HG03064 (cell line): ENCODE data around the gene SERGEF.

Source experiments
- ATAC-seq: cut with Tn5 transposase; IDR thresholded peaks from one replicate; pipeline ENCODE4 v1.9.1; 2021; ENCODE audit warnings: low read depth; ENCODE audit not compliant: unreplicated experiment

SERGEF gene

GRCh38 chr11:17775035-17775348, 237.9 kb downstream of the SERGEF start:
- ATAC-seq, result no peak

DNA sequence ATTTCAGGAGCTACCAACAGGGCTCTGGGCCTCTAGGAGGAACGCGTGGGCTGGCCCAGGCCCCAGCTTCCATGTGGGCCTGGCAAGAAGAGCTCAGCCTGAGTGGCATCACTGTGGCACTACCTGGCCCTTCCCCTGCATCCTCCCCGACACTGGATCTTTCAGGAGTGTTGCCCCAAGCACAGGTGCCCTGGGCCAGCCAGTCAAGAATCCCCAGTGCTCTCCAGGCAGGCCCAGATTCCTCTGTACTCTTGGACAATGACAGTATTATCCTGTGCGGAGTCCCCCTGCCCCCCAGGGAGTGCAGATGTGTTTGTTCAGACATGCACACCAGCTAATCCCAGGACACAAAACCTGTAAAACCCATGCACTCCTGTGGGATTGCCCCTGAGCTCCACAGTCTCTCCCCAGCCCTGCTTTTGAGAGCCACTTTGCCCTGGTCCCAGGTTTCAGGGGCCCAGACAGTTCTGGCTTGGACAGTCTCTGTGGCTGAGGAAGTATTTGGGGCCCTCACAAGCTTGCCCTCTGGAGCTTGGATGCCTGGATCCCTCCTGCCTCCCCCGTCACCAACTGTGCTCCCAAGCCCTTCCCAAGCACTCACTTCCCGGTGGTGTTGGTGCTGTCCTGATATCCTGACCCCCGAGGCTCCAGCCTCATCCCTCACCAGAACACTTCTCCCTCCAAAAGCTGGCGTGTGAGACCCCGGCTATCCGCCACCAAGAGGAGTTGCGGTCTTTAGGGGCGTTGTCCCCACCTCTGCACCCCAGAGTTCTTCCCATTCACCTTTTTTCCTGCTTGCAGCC, 238.4 kb downstream of the SERGEF start:
- no peak for ATAC-seq

DNA sequence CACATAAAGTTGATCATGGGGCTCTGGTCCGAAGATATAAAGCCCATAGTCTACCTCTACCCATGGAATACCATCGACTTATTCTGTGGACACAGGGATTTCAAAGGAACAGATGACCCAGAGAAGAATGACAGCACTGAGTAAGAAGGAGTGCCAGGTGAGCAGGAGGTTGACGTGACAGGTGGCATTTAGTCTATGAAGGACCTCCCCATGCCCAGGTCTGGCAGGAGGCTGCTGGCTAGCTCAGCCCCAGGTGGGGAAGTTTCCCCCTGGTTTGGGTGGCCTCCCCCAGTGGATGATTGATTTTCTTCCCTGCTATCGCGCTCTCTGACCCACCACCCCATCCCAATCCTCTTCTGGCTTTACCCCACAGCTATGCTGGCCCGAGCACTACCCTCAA, 239.2 kb downstream of the SERGEF start:
- ATAC-seq, result no peak

- ATAC-seq, result no peak
Measured at GRCh38 chr11:17772704-17773600, 239.9 kb downstream of the SERGEF start.

GRCh38 chr11:17771841-17772401, 240.9 kb downstream of the SERGEF start:
- no peak for ATAC-seq

- ATAC-seq, result no peak
Measured at GRCh38 chr11:17771415-17771814, 241.4 kb downstream of the SERGEF start.

DNA sequence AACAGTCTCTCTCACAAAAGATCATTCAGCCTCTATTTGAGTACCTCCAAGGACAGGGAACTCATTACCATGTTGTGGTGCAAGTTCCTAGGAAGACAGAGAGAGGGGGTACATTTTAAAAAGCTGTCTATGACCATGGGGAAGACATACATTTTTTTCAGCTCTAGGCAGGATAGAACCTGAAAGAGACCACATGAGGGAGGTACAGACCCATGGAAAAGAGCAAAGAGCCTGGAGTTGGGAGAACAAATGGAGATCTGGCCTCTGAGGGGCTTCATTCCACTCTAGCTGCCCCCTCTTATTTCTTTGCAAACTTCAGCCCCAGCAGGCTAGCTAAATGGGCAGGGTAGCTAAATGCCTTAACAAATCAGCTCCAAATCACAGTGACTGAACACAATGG, 241.9 kb downstream of the SERGEF start:
- no peak for ATAC-seq

DNA sequence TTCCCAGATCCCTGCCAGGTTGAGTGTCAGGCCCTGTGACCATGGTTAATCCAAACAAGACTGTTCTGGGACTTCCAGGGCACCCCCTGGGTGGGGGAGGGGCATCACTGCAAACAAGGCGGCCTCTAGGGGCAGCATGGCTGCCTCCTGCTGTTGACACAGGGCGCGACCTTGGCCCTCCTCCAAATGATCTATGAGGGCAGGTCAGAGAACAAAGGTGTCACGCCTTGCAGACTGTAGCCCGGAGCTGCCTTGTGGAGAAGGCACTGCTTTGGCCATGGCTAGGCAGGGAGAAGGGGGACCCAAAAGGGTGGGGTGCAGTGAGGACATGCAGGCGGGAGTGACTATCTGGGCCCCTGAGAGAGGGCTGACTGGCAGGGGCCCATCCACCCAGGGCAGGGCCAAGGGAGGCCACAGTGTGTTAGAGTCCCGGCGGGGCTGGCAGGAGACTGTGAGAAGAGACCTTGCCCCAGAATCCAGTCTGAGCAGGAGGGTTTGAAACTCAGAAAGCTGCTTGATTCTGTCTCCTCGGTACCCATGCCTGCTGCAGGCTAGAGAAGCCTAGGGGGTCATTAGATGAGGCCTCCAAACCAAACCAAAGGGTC, 242.7 kb downstream of the SERGEF start:
- no peak for ATAC-seq

DNA sequence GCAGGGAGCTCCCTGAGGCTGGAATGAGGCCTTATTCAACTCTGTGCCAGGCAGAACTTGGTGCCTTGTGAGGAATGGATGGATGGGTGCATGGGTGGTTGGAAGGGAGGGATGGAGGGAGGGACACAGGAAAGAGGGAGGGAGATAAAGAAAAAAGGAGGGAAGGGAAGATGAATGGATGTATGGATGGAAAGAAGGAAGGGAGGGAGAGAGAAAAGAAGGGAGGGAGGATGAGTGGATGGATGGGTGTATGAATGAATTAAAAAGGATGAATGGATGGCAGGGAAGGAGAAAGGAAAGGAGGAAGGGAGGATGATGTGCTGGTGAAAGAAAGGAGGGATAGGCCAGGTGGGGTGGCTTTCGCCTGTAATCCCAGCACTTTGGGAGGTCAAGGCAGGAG, 243.6 kb downstream of the SERGEF start:
- ATAC-seq, result no peak

DNA sequence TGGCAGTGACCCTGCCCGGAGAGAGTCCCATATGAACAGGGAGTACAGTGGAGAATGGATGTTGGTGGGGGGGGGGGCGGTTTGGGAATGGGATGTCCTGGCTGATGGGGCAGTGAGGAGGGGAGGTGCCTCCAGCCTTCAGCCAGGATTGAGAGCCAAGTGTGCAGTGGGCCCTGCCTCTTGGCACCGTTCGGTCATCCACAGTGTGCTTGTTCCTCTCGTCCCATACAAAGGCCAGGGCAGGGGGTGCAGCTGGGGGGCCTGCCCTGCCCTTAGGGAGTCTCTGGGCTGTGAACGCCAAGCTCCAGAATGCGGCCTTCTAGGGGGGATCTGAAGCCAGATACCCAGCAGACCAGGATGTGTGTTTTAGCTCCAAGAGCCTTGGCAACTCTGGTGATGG, 244.3 kb downstream of the SERGEF start:
- ATAC-seq, result no peak

- no peak for ATAC-seq
Measured at GRCh38 chr11:17767914-17768313, 244.9 kb downstream of the SERGEF start.

- no peak for ATAC-seq
Measured at GRCh38 chr11:17767301-17767885, 245.5 kb downstream of the SERGEF start.

DNA sequence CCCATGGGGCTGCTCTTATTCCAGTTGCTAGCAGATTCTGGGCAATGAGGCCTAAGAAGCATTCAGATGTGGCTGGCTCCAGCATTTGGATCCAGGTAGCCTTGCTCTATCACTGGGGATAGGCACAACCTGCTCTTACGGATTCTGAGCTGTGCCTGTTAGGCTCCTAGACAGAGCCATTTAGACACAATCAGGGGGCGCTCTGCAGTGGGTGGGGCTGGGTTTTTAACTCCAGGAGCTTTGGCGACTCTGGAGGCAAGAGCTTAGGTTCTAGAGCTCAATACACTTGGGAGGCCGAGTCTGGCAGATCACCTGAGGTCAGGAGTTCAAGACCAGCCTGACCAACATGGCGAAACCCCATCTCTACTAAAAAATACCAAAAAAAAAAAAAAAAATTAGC, 246.3 kb downstream of the SERGEF start:
- ATAC-seq, result no peak

DNA sequence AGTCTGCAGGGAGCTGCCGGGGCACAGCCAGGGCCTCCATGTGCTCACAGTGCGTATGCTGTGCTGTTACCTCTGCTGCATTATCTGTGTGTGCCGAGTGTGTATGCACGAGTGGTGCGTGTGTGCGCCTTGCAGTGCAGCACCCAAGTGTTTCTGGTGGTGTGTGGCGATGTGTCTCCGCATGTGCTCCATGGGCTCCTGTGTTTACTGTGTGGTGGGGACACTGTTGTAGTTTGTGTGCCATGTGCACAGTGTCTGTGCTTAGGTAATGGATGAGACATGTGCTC, 246.8 kb downstream of the SERGEF start:
- ATAC-seq, result no peak

- no peak for ATAC-seq
Measured at GRCh38 chr11:17765356-17766072, 247.3 kb downstream of the SERGEF start.

GRCh38 chr11:17764446-17765218, 248.2 kb downstream of the SERGEF start:
- no peak for ATAC-seq

DNA sequence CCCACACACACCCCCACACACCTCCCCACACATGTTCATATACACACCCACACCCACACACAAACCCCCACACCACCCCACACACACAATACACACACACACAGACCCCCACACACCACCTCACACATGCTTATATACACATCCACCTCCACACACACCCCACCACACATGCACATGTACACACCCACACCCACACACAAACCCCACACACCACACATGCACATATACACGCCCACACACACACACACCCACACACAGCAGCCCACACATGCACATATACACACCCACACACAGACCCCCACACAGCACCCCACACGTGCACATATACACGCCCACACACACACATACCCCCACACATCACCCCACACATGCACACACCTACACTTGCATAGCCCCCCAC, 249.1 kb downstream of the SERGEF start:
- no peak for ATAC-seq

GRCh38 chr11:17763244-17763643, 249.6 kb downstream of the SERGEF start:
- ATAC-seq, result no peak

GRCh38 chr11:17762309-17762974, 250.4 kb downstream of the SERGEF start:
- ATAC-seq, result no peak
